Glutamatergic neuron (in vitro differentiated cells): ENCODE measurements around the gene RUFY4. TPM values are rescaled to one million over a fixed set of nuclear protein-coding genes. Genes with fewer than 3 reads are reported as not detected.
"Not testable (repeated sequence)": the region's sequence is repeated elsewhere in the genome, so short reads cannot be mapped to it uniquely, and the experiment has no call there.

Experiments used
- DNase-seq: peaks from one replicate; pipeline ENCODE4 v3.0.0; 2022
- H3K27ac Mint-ChIP-seq: one replicate; pipeline ENCODE4 v1.8.0; 2020; ENCODE audit warnings: mild to moderate bottlenecking, mixed read lengths, inconsistent platforms; ENCODE audit not compliant: unreplicated experiment
- H3K27me3 Mint-ChIP-seq: one replicate; pipeline ENCODE4 v1.8.0; 2020; ENCODE audit warnings: mild to moderate bottlenecking, moderate library complexity, mixed read lengths, inconsistent platforms; ENCODE audit not compliant: unreplicated experiment
- H3K36me3 Mint-ChIP-seq: one replicate; pipeline ENCODE4 v1.8.0; 2020; ENCODE audit warnings: mild to moderate bottlenecking, mixed read lengths, inconsistent platforms; ENCODE audit not compliant: unreplicated experiment
- H3K4me1 Mint-ChIP-seq: one replicate; pipeline ENCODE4 v1.8.0; 2020; ENCODE audit warnings: mild to moderate bottlenecking, low read depth, mixed read lengths, inconsistent platforms; ENCODE audit not compliant: unreplicated experiment
- H3K4me3 Mint-ChIP-seq: one replicate; pipeline ENCODE4 v1.8.0; 2020; ENCODE audit warnings: mild to moderate bottlenecking, mixed read lengths, inconsistent platforms; ENCODE audit not compliant: unreplicated experiment
- H3K9me3 Mint-ChIP-seq: one replicate; pipeline ENCODE4 v1.8.0; 2020; ENCODE audit warnings: mild to moderate bottlenecking, moderate library complexity, mixed read lengths, inconsistent platforms; ENCODE audit not compliant: unreplicated experiment
- total RNA-seq: library from RNA; stranded (reverse); fragmentation: NEBNext Ultra II Directional; extraction: Animal tissue kit (Norgen Biotek cat#: 25700); gene quantifications from one replicate; pipeline ENCODE4 v1.2.1, GENCODE V29; 2021; ENCODE audit not compliant: unreplicated experiment
- TF ChIP-seq, protein P1 (sequence below): fragments of 200-600 bp; sonication (generic); IDR thresholded peaks from one replicate; pipeline ENCODE4 v1.5.0; 2021; ENCODE audit not compliant: partially characterized antibody, unreplicated experiment

The RUFY4 gene
- total RNA-seq, 1 donor from 2014 or later: not detected

DNA sequence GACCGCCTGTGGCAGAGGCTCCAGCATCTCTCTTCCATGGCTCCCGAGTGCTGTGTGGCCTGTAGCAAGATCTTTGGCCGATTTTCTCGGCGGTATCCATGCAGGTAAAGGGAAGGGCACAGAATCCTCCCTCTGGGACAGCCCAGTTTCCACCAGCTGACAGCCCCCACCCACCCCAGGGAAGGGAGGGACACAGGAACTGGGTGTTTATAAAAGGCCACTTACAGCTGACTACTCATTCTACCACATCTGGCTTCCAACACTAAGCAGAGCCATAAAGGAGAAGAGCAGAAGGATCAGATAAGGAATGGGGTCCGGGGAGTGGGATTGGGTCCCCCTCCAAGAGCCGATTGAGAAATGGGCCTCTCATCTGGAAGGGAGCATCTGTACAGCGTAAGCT is 20.2 kb downstream of the RUFY4 start:
- H3K27me3 Mint-ChIP-seq: peaks cover 6% of the 10 kb centered on the region
- no peak overlapping the region for H3K27ac Mint-ChIP-seq
- H3K36me3 Mint-ChIP-seq: peaks cover 12% of the 10 kb centered on the region
- H3K4me3 Mint-ChIP-seq: no peak overlapping the region
- no peak for DNase-seq
- H3K9me3 Mint-ChIP-seq: peaks cover 6% of the 10 kb centered on the region
- TF ChIP-seq, protein P1, sequence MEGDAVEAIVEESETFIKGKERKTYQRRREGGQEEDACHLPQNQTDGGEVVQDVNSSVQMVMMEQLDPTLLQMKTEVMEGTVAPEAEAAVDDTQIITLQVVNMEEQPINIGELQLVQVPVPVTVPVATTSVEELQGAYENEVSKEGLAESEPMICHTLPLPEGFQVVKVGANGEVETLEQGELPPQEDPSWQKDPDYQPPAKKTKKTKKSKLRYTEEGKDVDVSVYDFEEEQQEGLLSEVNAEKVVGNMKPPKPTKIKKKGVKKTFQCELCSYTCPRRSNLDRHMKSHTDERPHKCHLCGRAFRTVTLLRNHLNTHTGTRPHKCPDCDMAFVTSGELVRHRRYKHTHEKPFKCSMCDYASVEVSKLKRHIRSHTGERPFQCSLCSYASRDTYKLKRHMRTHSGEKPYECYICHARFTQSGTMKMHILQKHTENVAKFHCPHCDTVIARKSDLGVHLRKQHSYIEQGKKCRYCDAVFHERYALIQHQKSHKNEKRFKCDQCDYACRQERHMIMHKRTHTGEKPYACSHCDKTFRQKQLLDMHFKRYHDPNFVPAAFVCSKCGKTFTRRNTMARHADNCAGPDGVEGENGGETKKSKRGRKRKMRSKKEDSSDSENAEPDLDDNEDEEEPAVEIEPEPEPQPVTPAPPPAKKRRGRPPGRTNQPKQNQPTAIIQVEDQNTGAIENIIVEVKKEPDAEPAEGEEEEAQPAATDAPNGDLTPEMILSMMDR: no peak
- no peaks in the 10 kb centered on the region for H3K4me1 Mint-ChIP-seq

DNA sequence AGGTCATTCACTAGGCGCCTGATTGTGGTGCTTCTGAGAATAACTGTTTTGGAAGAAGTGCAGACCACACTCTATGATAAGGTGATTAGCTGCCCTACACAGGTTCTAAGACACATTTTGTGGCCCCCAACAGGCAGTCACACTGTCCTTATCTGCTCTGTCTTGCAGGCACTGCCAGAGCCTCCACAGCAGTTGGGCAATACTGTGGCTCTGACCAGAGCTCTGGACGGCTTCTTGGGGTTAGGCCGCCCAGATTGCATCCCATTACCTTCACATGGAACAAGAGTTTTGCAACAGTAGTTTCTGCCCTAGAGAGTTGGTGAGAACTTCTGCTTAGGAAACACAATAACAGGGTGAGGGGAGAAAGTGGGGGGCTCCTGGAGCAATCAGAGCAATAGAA is 22.7 kb downstream of the RUFY4 start:
- TF ChIP-seq, protein P1: no peak
- Mint-ChIP-seq H3K4me1 (no peaks in the 10 kb centered on the region), H3K9me3 (peaks cover 4% of the 10 kb centered on the region)

DNA sequence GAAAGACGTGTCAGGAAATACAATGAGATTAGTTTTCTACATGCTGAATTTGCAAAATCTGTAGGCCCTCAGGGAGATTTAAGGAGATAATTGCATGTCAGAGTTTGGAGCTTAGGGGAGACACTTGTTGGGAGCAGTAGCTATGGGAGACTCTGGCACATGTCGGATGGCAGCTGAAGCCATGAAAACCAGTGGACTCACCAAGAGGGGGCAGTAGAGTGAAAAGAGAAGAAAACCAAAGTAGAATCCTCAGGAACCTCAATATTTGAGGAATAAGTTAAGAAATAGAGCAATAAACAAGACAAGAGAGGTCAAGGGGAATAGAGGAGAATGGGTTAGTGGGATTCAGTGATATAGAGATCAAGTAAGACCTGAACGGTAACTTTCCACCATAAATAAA is 24.8 kb downstream of the RUFY4 start:
- peaks cover 3% of the 10 kb centered on the region for H3K9me3 Mint-ChIP-seq
- no peak overlapping the region for H3K27ac Mint-ChIP-seq
- no peaks in the 10 kb centered on the region for H3K36me3 Mint-ChIP-seq
- no peak overlapping the region for H3K4me3 Mint-ChIP-seq
- DNase-seq: no peak
- no peaks in the 10 kb centered on the region for H3K4me1 Mint-ChIP-seq
- H3K27me3 Mint-ChIP-seq: peaks cover 4% of the 10 kb centered on the region
- TF ChIP-seq, protein P1: no peak

More for the DNA sequence above, 22.7 kb downstream of the RUFY4 start:
- H3K27me3 Mint-ChIP-seq: peaks cover 6% of the 10 kb centered on the region
- no peaks in the 10 kb centered on the region for H3K36me3 Mint-ChIP-seq
- no peak for DNase-seq
- no peak overlapping the region for H3K27ac Mint-ChIP-seq
- no peak overlapping the region for H3K4me3 Mint-ChIP-seq

DNA sequence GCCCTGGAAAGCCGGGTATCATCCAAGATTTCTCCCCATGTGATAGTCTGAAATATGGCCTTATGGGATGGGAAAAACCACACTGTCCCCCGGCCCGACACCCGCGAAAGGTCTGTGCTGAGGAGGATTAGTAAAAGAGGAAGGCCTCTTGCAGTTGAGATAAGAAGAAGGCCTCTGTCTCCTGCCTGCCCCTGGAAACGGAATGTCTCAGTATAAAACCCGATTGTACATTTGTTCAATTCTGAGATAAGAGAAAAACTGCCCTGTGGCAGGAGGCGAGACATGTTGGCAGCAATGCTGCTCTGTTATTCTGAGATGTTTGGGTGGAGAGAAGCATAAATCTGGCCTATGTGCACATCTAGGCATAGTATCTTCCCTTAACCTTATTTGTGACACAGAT is 26.8 kb downstream of the RUFY4 start:
- Mint-ChIP-seq H3K4me1 (no peaks in the 10 kb centered on the region), H3K27me3 (peaks cover 4% of the 10 kb centered on the region), H3K4me3 (no peak overlapping the region), H3K27ac (no peak overlapping the region), H3K36me3 (no peaks in the 10 kb centered on the region), H3K9me3 (no peaks in the 10 kb centered on the region)
- TF ChIP-seq, protein P1: no peak
- DNase-seq: no peak

DNA sequence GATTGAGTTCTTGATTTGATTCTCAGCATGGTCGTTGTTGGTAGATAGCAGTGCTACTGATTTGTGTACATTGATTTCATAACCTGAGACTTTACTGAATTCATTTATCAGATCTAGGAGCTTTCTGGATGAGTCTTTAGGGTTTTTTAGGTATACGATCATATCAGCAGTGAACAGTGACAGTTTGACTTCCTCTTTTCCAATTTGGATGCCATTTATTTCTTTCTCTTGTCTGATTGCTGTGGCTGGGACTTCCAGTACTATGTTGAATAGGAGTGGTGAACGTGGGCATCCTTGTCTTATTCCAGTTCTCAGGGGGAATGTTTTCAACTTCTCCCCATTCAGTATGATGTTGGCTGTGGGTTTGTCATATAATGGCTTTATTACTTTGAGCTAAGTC is 28.9 kb downstream of the RUFY4 start:
- no peak overlapping the region for H3K27ac Mint-ChIP-seq
- H3K4me3 Mint-ChIP-seq: no peak overlapping the region
- no peaks in the 10 kb centered on the region for H3K36me3 Mint-ChIP-seq
- no peaks in the 10 kb centered on the region for H3K9me3 Mint-ChIP-seq
- TF ChIP-seq, protein P1: no peak
- H3K27me3 Mint-ChIP-seq: no peaks in the 10 kb centered on the region
- DNase-seq: no peak
- no peaks in the 10 kb centered on the region for H3K4me1 Mint-ChIP-seq

DNA sequence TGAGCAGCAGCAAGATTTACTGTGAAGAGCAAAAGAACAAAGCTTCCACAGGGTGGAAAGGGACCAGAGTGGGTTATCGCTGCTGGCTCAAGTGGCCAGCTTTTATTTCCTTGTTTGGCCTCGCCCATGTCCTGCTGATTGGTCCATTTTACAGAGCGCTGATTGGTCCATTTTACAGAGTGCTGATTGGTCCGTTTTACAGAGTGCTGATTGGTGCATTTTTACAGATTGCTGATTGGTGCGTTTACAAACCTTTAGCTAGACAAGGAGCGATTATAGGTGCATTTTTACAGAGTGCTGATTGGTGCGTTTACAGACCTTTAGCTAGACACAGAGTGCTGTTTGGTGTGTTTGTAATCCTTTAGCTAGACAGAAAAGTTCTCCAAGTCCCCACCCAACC is 39.8 kb downstream of the RUFY4 start:
- DNase-seq, H3K4me1 Mint-ChIP-seq, H3K9me3 Mint-ChIP-seq, H3K27me3 Mint-ChIP-seq, H3K4me3 Mint-ChIP-seq, H3K27ac Mint-ChIP-seq: not testable (repeated sequence)
- peaks cover 14% of the 10 kb centered on the region for H3K36me3 Mint-ChIP-seq

DNA sequence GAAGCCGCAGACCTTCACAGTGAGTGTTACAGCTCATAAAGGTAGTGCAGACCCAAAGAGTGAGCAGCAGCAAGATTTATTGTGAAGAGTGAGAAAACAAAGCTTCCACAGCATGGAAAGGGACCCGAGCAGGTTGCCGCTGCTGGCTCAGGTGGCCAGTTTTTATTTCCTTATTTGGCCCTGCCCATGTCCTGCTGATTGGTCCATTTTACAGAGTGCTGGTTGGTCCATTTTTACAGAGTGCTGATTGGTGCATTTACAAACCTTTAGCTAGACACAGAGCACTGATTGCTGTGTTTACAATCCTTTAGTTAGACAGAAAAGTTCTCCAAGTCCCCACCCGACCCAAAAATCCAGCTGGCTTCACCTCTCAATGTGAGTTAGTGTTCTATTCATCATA is 52.7 kb downstream of the RUFY4 start:
- not testable (repeated sequence) for H3K27me3 Mint-ChIP-seq, DNase-seq, H3K36me3 Mint-ChIP-seq, H3K27ac Mint-ChIP-seq, H3K9me3 Mint-ChIP-seq, H3K4me3 Mint-ChIP-seq, H3K4me1 Mint-ChIP-seq

DNA sequence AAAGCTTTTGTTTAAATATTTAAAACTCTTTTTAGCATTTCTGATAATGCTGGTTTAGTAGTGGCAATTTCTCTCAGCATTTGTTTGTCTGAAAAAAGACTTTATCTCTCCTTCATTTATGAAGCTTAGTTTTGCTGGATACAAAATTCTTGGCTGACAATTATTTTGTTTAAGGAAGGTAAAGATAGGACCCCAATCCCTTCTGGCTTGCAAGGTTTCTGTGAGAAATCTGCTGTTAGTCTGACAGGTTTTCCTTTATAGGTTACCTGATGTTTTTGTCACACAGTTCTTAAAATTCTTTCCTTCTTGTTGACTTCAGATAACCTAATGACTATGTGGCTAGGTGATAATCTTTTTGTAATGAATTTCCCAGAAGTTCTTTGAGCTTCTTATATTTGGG is 53.2 kb downstream of the RUFY4 start:
- DNase-seq, H3K4me3 Mint-ChIP-seq, H3K27ac Mint-ChIP-seq, H3K9me3 Mint-ChIP-seq, H3K36me3 Mint-ChIP-seq, H3K27me3 Mint-ChIP-seq, H3K4me1 Mint-ChIP-seq: not testable (repeated sequence)
